SH-SY5Y (cell line): Measurements from ENCODE around the gene PTPRK.

Experiments used
- GATA2 ChIP-seq: IDR thresholded peaks from 2 replicates; pipeline ENCODE4 v1.6.1; 2011; ENCODE audit warnings: mild to moderate bottlenecking, low read depth, low read length
- GATA3 ChIP-seq: IDR thresholded peaks from 2 replicates; pipeline ENCODE4 v1.6.1; 2011; ENCODE audit warnings: low read depth, mild to moderate bottlenecking, low read length, moderate library complexity

DNA sequence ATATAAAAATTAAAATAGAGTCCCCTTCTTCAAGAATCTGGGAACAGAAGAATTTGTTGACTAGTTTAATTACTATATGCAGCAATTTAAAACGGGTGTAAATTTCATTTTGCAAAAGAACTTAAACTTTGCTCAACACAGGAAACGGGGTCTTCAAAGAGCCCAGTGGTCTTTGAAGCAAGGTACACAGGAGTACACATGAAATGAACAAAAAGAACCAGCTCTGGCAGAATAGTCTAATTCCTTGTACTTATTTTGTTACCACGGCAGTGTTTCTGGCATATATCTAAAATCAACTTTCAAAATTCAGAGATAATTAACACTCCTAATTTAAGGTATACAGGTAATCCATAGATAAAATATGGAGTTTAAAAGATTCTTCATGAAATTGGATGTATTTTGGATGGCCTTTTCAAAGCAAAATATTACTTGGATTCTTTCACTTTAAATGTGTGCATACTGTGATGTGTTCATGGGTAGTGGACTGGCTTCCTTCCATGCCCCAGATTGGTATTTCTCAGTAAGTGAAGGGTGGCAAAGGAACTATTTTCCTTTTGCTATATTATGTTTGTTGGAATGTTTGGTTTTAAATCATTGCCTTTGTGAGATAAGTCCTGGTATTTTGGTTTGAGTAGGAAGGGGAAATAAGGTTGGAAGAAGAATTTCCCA is 522.8 kb downstream of the PTPRK start:
- TF ChIP-seq GATA3 (no peak), GATA2 (no peak)
